ENCODE data around the gene XRCC5.
A peak's percentile ranks its signal among the peaks of the same experiment; 100 is the strongest.

The XRCC5 gene

DNA sequence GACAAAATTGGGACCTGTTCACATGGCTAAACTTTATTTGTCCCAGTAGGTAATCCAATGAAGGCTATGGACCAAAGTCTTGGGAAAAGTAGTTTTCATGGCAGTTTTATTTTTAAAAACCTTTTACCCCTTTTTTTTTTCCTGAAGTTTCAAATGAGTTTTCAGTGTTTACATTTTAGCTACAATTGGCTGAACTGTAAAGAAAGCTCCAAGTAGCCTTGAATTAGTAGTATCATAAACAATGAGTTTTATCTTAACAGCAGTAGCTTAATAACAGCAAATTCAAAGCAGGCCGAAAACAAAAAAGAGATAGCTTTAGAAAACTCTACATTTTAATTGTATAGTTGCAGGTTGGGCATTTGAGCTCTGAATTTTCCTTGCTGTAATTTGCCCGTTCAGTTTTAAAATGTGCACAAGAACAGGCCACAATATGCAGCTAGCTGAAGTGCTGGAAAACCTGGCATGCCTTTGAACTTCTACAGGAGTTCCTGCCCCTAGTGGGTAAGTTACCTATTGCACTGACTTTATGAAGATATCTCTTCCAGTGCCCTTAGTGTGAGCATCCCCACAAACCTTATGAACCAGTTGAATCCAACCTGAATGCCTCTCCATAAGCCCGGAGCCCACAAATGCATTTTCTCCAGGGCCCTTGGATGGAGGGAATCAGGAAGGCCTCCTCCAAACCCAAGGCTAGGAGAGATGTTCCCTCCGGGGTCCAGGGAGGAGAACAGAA lies 106.7 kb downstream of the XRCC5 start (continued):
- TF ChIP-seq, protein P1, sequence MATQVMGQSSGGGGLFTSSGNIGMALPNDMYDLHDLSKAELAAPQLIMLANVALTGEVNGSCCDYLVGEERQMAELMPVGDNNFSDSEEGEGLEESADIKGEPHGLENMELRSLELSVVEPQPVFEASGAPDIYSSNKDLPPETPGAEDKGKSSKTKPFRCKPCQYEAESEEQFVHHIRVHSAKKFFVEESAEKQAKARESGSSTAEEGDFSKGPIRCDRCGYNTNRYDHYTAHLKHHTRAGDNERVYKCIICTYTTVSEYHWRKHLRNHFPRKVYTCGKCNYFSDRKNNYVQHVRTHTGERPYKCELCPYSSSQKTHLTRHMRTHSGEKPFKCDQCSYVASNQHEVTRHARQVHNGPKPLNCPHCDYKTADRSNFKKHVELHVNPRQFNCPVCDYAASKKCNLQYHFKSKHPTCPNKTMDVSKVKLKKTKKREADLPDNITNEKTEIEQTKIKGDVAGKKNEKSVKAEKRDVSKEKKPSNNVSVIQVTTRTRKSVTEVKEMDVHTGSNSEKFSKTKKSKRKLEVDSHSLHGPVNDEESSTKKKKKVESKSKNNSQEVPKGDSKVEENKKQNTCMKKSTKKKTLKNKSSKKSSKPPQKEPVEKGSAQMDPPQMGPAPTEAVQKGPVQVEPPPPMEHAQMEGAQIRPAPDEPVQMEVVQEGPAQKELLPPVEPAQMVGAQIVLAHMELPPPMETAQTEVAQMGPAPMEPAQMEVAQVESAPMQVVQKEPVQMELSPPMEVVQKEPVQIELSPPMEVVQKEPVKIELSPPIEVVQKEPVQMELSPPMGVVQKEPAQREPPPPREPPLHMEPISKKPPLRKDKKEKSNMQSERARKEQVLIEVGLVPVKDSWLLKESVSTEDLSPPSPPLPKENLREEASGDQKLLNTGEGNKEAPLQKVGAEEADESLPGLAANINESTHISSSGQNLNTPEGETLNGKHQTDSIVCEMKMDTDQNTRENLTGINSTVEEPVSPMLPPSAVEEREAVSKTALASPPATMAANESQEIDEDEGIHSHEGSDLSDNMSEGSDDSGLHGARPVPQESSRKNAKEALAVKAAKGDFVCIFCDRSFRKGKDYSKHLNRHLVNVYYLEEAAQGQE (tag by site-specific recombination; IDR thresholded peaks at IDR 0.05), result no peak
- TF ChIP-seq ZNF324 (tag by site-specific recombination; IDR thresholded peaks at IDR 0.05) (no peak), ZFP41 (tag by site-specific recombination; IDR thresholded peaks at IDR 0.05; ENCODE audit: borderline replicate concordance) (no peak), KLF10 (tag by site-specific recombination; IDR thresholded peaks at IDR 0.05) (no peak)
- TF ChIP-seq, protein P2, sequence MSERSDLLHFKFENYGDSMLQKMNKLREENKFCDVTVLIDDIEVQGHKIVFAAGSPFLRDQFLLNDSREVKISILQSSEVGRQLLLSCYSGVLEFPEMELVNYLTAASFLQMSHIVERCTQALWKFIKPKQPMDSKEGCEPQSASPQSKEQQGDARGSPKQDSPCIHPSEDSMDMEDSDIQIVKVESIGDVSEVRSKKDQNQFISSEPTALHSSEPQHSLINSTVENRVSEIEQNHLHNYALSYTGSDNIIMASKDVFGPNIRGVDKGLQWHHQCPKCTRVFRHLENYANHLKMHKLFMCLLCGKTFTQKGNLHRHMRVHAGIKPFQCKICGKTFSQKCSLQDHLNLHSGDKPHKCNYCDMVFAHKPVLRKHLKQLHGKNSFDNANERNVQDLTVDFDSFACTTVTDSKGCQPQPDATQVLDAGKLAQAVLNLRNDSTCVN (tag by site-specific recombination; optimal IDR thresholded peaks at IDR 0.05), result no peak

DNA sequence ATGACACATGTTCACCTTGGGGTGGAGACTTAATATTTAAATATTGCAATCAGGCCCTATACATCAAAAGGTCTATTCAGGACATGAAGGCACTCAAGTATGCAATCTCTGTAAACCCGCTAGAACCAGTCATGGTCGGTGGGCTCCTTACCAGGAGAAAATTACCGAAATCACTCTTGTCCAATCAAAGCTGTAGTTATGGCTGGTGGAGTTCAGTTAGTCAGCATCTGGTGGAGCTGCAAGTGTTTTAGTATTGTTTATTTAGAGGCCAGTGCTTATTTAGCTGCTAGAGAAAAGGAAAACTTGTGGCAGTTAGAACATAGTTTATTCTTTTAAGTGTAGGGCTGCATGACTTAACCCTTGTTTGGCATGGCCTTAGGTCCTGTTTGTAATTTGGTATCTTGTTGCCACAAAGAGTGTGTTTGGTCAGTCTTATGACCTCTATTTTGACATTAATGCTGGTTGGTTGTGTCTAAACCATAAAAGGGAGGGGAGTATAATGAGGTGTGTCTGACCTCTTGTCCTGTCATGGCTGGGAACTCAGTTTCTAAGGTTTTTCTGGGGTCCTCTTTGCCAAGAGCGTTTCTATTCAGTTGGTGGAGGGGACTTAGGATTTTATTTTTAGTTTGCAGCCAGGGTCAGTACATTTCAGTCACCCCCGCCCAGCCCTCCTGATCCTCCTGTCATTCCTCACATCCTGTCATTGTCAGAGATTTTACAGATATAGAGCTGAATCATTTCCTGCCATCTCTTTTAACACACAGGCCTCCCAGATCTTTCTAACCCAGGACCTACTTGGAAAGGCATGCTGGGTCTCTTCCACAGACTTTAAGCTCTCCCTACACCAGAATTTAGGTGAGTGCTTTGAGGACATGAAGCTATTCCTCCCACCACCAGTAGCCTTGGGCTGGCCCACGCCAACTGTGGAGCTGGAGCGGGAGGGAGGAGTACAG lies 108.1 kb downstream of the XRCC5 start:
- no peaks in the 10 kb centered on the region for H3K9me3 ChIP-seq (ENCODE audit: control insufficient read depth, insufficient read depth, low read depth, low read length)
- TF ChIP-seq ZNF214 (tag by site-specific recombination; IDR thresholded peaks at IDR 0.05; ENCODE audit: borderline replicate concordance), result no peak
- no peak for TF ChIP-seq HOXA7 (CRISPR knock-in tag; IDR thresholded peaks at IDR 0.05; ENCODE audit: borderline replicate concordance)
- no peak for TF ChIP-seq ZXDB (tag by site-specific recombination; IDR thresholded peaks at IDR 0.05)
- TF ChIP-seq ZNF830 (tag by site-specific recombination; IDR thresholded peaks at IDR 0.05; ENCODE audit: low read depth), result no peak
- TF ChIP-seq FEZF1 (tag by site-specific recombination; IDR thresholded peaks at IDR 0.05), result no peak
- TF ChIP-seq, protein P3, sequence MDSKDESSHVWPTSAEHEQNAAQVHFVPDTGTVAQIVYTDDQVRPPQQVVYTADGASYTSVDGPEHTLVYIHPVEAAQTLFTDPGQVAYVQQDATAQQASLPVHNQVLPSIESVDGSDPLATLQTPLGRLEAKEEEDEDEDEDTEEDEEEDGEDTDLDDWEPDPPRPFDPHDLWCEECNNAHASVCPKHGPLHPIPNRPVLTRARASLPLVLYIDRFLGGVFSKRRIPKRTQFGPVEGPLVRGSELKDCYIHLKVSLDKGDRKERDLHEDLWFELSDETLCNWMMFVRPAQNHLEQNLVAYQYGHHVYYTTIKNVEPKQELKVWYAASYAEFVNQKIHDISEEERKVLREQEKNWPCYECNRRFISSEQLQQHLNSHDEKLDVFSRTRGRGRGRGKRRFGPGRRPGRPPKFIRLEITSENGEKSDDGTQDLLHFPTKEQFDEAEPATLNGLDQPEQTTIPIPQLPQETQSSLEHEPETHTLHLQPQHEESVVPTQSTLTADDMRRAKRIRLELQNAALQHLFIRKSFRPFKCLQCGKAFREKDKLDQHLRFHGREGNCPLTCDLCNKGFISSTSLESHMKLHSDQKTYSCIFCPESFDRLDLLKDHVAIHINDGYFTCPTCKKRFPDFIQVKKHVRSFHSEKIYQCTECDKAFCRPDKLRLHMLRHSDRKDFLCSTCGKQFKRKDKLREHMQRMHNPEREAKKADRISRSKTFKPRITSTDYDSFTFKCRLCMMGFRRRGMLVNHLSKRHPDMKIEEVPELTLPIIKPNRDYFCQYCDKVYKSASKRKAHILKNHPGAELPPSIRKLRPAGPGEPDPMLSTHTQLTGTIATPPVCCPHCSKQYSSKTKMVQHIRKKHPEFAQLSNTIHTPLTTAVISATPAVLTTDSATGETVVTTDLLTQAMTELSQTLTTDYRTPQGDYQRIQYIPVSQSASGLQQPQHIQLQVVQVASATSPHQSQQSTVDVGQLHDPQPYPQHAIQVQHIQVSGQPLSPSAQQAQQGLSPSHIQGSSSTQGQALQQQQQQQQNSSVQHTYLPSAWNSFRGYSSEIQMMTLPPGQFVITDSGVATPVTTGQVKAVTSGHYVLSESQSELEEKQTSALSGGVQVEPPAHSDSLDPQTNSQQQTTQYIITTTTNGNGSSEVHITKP (tag by site-specific recombination; IDR thresholded peaks at IDR 0.05), result peak; percentile 91
- no peak for TF ChIP-seq ZSCAN16 (tag by site-specific recombination; IDR thresholded peaks at IDR 0.05)
- TF ChIP-seq TCF7L2 (IDR thresholded peaks at IDR 0.05; ENCODE audit: borderline replicate concordance, low read depth, low read length), result no peak
- TF ChIP-seq HIC1 (tag by site-specific recombination; IDR thresholded peaks at IDR 0.05), result no peak
- CTCF ChIA-PET, result interaction anchor here (1.7 kb wide), 1 partner anchor 450 kb away, joined by 3 read pairs; no protein-coding TSS in a partner anchor
- H3K4me3 ChIP-seq (ENCODE audit: low read depth, low read length), result no peak overlapping the region
- peaks cover 2% of the 10 kb centered on the region; the same call in 1 of the 2 replicates for H3K4me1 ChIP-seq (ENCODE audit: control insufficient read depth, insufficient read depth, low read length)
- H3K36me3 ChIP-seq (ENCODE audit: control insufficient read depth in 2 of 2, insufficient read depth in 1 of 2, low read length in 2 of 2), result peaks cover 0 to 17% of the 10 kb centered on the region in 2 experiments; a peak in 1 of 3 replicates
- no peak overlapping the region for H3K27ac ChIP-seq (ENCODE audit: extremely low read depth, low read depth, low read length)
- POLR2A ChIA-PET, result interaction anchor here (1.1 kb wide), 1 partner anchor 198 kb away, joined by 4 read pairs; no protein-coding TSS in a partner anchor

All from HEK293 (cell line).